ENCODE measurements around the gene MCF2L.

DNA sequence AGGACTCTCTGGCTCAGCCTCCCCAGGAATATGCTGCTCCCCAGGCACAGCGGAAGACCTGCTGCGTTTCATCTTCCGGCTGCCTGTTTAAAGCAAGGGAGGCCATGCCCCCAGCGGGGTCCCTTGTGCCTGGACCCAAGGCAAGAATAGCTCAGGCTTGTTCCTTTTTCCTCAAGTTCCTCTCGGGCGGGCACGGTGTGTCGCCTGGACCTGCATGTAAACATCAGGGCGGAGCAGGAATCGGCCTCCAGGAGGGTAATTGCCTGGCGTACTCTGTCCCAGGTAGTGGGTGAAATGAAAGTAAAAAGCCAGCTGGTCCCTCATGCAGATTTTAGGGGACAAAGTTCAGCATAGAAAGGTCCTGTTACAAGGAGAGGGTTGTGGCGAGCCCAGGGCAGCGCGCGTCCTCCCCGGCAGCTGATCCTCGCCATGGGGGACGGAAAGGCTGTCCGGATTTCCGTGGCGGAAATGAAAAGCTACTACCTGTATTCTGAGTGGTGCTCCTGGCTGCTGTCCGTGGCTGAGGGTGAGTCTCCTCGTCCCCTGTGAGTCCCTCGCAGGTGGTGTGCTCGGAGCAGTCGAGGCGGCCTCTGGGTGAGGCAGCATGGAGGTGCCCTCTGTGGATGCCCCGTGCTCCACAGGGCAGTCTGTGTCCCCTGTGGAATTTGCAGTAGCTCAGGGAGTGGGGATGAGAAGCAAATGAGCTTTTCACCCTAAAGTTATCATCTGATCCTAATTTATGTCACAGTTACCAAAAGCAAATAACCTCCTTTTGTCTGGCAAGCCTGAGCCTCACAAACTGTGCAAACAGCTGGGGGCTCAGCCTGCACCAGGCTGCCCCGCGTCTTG lies 16.2 kb downstream of the MCF2L start:
- TF ChIP-seq CTCF (IDR thresholded peaks at IDR 0.05), result no peak
- peak; percentile 64 for TF ChIP-seq POLR2A (IDR thresholded peaks at IDR 0.05)
- TF ChIP-seq POLR2AphosphoS5 (IDR thresholded peaks at IDR 0.05), result peak; percentile 43 to 75 (median 73)
- TF ChIP-seq EP300 (IDR thresholded peaks at IDR 0.05; ENCODE audit: low read depth), result no peak

Measured in transverse colon (tissue), 4 donors.